ENCODE measurements around the gene EDN2. TPM values are rescaled to one million over a fixed set of nuclear protein-coding genes. Genes with fewer than 3 reads are reported as not detected.

EDN2 gene
- total RNA-seq, 1 donor from 2014 or later = not detected

DNA sequence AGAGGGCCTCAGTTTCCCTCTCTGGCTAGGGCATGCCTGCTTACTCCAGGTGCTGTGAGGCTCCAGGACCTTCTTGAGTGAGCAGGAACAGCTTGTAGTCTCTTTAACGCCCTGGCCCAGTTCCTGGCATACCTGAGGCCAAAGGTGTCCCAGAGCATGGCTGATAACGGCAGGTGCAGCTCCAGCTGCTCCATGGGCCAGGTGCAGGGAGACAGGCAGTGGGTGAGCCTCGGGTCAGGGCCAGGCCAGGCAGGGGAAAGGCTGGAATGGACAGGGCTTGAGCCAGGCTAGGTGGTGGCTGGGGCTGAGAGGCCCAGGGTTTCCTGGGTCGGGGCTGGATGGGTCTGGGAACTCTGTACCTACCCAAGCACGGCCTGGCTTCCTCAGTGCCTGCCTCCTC lies 18.3 kb downstream of the EDN2 start:
- Histone ChIP-seq H3K36me3 (ENCODE audit: control insufficient read depth, insufficient read depth, low read length) (no peaks in the 10 kb centered on the region), H3K4me3 (ENCODE audit: low read depth, low read length) (no peak overlapping the region)
- no peak for TF ChIP-seq CTCF (IDR thresholded peaks at IDR 0.05; ENCODE audit: insufficient read depth, low read length, poor library complexity, severe bottlenecking)

DNA sequence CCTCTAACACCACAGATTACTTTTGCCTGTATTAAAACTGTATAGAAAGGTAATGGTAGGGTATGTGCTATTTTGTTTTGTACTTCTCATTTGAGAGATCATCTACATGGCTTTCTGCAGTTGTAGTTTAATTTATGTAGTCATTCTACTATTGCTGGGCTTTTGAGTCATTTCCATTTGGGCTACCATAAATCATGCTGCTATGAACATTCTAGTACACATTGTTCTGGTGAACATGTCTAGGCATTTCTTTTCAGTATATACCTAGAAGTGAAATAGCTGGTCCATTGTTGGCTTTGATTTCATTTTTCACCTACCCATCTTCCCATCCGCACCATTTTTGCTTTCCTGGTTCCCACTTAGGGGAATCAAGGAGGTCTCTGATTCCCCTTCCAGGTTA lies 18.7 kb downstream of the EDN2 start:
- Histone ChIP-seq H3K27me3 (ENCODE audit: control insufficient read depth, insufficient read depth, low read length) (no peaks in the 10 kb centered on the region), H3K36me3 (ENCODE audit: control insufficient read depth, insufficient read depth, low read length) (no peaks in the 10 kb centered on the region), H3K4me3 (ENCODE audit: low read depth, low read length) (no peak overlapping the region)
- DNase-seq (ENCODE audit: low read depth) = no peak
- TF ChIP-seq CTCF (IDR thresholded peaks at IDR 0.05; ENCODE audit: insufficient read depth, low read length, poor library complexity, severe bottlenecking) = no peak

More for the DNA sequence above, 18.3 kb downstream of the EDN2 start:
- H3K27me3 ChIP-seq (ENCODE audit: control insufficient read depth, insufficient read depth, low read length) = no peaks in the 10 kb centered on the region
- no peak for DNase-seq (ENCODE audit: low read depth)

DNA sequence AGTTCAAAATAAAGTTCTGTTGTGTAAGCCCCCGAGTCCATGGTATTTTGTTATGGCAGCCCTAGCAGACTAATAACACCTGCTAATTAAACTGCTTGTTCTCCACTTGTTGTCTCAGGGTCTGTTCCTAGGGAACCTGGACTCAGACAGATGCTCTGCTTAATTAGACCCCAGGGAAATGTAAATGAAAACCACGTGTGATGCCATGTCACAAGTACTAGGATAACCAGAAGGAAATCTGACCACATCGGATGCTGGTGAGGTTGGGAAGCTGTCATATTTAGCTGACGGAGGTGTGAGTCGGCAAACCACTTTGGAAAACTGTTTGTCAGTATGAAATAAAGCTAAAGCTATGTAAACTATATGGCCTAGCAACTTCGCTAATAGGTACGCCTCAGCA lies 19.6 kb downstream of the EDN2 start:
- Histone ChIP-seq H3K4me3 (ENCODE audit: low read depth, low read length) (no peak overlapping the region), H3K36me3 (ENCODE audit: control insufficient read depth, insufficient read depth, low read length) (no peaks in the 10 kb centered on the region), H3K27me3 (ENCODE audit: control insufficient read depth, insufficient read depth, low read length) (no peaks in the 10 kb centered on the region)
- DNase-seq (ENCODE audit: low read depth) = no peak
- no peak for TF ChIP-seq CTCF (IDR thresholded peaks at IDR 0.05; ENCODE audit: insufficient read depth, low read length, poor library complexity, severe bottlenecking)

- H3K4me3 ChIP-seq (ENCODE audit: low read depth, low read length) = no peak overlapping the region
- H3K36me3 ChIP-seq (ENCODE audit: control insufficient read depth, insufficient read depth, low read length) = no peaks in the 10 kb centered on the region
- DNase-seq (ENCODE audit: low read depth) = no peak
- TF ChIP-seq CTCF (IDR thresholded peaks at IDR 0.05; ENCODE audit: insufficient read depth, low read length, poor library complexity, severe bottlenecking) = no peak
- no peaks in the 10 kb centered on the region for H3K27me3 ChIP-seq (ENCODE audit: control insufficient read depth, insufficient read depth, low read length)
Observed at GRCh38 chr1:41463516-41463915, 21.0 kb downstream of the EDN2 start.

DNA sequence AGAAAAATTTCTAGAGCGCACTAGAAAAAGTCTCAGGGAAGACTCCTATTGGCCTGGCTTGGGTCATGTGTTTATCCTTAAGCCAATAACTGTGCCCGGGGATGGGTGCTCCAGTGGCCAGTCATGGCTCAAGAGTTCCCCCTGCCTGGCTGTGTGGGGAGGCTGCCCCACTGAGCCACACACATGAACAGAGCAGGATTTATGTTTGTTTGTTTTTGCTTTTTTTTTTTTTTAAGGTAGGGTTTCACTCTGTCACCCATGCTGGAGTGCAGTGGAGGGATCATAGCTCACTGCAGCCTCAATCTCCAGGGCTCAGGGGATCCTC lies 21.8 kb downstream of the EDN2 start:
- TF ChIP-seq CTCF (IDR thresholded peaks at IDR 0.05; ENCODE audit: insufficient read depth, low read length, poor library complexity, severe bottlenecking) = no peak
- Histone ChIP-seq H3K4me3 (ENCODE audit: low read depth, low read length) (no peak overlapping the region), H3K27me3 (ENCODE audit: control insufficient read depth, insufficient read depth, low read length) (no peaks in the 10 kb centered on the region), H3K36me3 (ENCODE audit: control insufficient read depth, insufficient read depth, low read length) (no peaks in the 10 kb centered on the region)
- no peak for DNase-seq (ENCODE audit: low read depth)

DNA sequence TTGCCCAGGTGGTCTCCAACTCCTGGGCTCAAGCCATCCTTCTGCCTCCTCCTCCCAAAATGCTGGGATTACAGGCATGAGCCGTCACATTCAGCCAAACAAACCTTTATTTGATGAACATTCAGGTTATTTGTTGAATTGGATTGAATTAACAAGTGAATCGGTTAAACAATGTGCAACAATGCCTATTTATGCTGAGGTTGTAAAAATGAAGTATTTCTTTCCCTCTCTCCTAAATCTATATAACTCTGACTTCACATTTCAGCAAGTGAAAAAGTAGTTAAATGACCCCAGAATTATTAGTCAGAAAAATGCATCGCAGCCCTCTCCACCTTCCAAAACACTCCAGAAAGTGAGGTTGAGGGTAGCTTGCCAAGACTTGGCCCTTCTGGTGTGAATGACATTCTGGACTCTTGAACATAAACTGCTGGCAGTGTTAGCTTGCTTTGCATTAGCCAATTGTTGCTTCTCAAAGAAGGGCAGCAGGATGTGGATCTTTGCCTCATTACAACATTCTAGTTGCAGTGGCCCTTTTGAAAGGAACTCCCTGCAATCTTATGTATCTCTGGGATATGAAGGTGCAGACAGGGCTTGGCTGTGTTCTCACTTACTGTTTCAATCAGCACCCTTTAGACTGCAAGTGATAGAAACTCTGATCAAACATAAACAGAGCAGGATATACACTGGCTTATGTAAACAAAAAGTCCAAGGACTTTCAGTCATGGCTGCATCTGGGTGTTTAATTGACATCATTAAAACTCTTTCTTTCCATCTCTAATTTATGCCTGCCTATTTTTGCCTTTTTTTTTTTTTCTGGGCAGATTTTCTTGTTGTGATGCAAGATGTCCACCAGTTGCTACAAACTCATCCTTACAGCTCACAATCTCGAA lies 22.4 kb downstream of the EDN2 start:
- no peak for DNase-seq (ENCODE audit: low read depth)
- no peak for TF ChIP-seq CTCF (IDR thresholded peaks at IDR 0.05; ENCODE audit: insufficient read depth, low read length, poor library complexity, severe bottlenecking)
- H3K36me3 ChIP-seq (ENCODE audit: control insufficient read depth, insufficient read depth, low read length) = no peaks in the 10 kb centered on the region
- no peak overlapping the region for H3K4me3 ChIP-seq (ENCODE audit: low read depth, low read length)
- no peaks in the 10 kb centered on the region for H3K27me3 ChIP-seq (ENCODE audit: control insufficient read depth, insufficient read depth, low read length)

Data from kidney epithelial cell (primary cell).